Central memory CD4-positive, alpha-beta T cell (primary cell): Measurements from ENCODE around the gene ETFRF1.

Source experiments
- DNase-seq: peaks from one replicate; pipeline ENCODE4 v3.0.0; 2022
- total RNA-seq, 3 experiments: gene quantifications; one replicate each; lab custom pipeline; 2026; lab: John Stamatoyannopoulos, UW

The ETFRF1 gene, protein sequence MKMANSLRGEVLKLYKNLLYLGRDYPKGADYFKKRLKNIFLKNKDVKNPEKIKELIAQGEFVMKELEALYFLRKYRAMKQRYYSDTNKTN
- total RNA-seq: 7.9 to 48.2 (median 16.4) reads per million in 3 experiments

DNA sequence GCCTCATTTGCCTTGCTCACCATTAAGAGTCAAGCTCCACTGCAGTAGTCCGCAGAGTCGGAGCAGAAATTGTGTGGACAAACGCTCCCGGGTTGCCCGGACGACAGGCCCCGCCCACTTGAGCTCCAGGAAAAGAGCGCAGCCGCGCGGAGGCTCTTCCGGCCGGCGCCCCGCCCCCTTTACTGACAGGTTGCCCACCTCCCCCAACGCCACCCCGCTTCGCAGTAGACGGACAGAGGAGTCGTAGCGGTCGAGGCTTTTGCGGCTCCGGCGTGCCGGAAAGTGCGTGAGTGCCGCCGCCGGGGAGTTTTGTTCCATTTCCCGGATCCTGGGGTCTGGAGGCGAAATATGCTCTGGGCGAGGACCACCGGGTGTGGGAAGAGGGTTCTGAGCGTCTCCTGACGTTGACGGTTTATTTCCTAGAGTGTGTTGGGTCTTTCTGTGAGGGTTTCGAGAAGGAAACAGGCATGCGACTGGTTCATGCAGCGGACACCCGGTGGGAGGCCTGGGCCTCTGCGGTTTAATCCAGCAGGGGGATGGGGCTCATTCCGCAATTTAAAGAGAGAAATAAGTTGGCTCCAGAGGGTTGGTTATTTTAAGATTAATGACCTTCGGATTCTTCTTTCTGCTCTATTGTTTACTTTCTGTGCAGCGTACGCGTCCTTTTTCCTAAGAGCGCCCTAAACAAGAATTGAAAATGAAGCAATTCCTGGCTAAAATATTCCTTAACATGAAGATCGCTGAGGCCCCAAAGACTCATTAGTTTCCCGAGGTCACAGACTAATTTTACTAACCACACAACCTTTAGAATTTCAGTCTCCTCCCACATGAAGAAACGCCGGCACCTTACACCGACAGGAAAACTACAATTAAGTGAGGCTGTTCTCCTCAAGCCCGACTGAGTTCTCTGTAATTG is at the start of gene ETFRF1, which contains the start of gene DNAI7:
Gene ETFRF1, plus strand, starts transcription at position 182 of the 916 bp plus-strand sequence. CDS start 8,720 bp downstream, outside the sequence.
Gene DNAI7, minus strand, starts transcription at position 105 of the 916 bp plus-strand sequence. Its CDS starts 82 bp downstream, at position 23.
- DNase-seq: peak; percentile 95

DNA sequence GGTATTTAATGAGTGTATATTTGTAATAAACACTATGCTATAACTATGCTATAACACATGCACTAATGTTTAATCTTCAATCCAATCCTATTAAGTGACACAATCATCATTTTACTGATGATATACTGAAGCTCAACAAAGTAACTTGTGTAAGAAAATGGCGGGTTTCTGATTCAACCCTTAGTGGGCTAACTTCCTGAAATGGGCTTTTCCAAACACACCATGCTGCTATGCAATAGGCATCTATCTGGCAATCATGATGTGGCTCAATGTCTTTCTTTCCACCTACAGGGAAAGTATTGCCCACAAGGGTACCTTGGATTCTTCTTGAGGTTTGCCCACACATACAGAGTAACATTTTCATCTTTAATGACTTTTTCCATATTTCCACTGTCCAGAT is 48.4 kb upstream of the ETFRF1 start:
- DNase-seq: no peak

DNA sequence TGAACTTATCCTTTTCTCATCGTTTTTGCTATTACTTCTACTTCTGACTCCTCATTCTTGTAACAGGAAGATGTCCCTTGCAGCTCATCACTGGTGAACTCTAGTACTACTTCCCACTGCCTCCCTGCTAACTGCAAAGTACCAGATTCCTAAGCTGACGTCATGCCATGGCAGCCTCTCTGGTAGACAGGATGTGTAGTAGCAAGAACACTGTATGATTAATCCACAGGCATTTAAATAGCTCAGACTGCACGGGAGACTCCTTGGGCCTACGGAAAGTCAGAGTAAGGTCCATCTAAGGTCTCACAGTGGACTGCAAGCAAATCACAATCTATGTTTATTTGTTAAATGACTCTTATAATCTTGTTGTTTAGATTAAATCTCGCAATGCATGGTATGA is 43.6 kb upstream of the ETFRF1 start:
- no peak for DNase-seq

DNA sequence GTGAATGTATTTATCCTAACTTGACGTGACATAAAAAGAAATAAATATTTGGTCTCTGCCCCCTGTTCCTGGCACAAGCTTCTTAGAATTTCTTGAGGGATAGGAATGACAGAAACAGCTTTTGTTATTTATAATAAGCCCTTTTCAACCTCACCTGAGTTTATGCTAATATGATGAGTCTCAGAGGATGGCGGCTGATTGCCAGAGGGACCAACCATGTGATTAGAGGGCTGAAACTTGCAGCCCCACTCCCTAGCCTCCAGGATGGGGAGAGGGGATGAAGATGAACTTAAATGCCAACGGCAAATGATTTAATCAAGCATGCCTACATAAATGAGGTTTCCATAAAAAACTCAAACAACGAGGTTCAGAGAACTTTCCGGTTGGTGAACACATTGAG is 43.0 kb upstream of the ETFRF1 start:
- DNase-seq: no peak

DNA sequence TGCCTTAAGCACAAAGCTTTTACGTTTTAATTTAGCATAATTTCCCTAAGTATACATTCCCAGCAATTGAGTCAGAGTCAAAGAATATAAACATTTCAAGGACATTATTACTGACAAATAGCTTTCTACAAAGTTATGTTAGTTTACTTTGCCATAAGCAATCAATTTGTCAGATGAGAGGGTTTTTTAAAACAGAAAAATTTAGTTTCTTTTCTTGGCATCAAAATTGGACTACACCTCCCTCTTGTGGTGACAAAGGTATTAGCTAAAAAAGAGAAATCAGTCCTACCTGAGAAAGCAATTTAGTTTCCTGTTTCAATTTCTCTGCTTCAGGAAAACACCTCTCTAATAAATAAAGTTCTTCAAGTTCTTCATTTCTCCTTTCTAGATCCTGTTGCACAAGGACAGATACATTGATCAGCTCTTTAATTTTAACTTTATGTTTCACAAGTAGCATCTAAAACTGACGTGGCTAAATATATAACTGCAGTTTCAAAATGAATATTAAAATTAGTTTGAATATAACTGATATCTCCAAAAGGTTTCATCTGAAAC is 39.9 kb upstream of the ETFRF1 start:
- peak; percentile 33 for DNase-seq

DNA sequence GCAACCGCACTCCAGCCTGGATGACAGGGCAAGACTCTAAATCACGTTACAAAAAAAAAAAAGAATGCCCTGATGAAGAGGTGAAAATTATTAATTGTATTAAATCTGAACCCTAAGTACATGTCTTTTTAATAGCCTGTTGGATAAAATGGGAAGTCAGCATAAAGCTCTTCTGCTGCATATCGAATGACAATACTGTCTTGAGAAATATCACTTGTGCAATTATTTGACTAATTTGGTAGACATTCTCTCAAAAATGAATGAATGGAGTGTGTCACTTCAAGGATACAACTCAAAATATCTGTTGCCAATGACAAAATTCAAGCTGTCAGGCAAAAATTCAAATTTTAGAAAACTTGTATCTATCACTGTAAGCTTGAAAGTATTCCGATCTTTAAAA is 39.0 kb upstream of the ETFRF1 start:
- DNase-seq: no peak

DNA sequence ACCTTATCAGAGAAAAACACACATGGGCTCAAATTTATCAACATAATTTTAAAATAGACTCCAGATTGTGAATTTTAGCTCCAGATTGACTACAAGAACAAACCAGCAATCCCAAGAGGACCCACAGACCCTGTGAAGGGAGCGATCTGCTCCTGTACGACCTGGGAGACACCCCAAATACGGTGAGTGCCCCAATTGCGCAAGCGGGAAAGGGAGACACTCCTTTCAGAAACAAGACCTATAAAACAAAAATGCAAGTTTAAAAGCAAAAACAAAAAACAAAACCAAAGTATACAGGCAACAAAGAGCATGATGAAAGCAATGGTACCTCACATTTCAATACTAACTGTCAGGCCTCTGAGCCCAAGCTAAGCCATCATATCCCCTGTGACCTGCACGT is 32.2 kb upstream of the ETFRF1 start:
- no peak for DNase-seq

DNA sequence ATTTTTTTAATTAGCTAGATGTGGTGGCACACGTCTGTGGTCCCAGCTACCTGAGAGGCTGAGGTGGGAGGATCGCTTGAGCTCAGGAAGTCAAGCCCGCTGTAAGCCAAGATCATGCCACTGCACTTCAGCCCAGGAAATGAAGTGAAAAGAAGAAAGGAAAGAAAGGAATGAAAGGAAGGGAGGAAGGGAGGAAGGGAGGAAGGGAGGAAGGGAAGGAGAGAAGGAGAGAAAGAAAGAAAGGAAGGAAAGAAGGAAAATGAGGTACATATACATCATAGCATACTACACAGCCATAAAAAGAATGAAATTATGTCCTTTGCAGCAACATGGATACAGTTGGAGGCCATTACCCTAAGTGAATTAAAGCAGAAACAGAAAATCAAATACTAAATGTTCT is 12.3 kb upstream of the ETFRF1 start:
- no peak for DNase-seq

DNA sequence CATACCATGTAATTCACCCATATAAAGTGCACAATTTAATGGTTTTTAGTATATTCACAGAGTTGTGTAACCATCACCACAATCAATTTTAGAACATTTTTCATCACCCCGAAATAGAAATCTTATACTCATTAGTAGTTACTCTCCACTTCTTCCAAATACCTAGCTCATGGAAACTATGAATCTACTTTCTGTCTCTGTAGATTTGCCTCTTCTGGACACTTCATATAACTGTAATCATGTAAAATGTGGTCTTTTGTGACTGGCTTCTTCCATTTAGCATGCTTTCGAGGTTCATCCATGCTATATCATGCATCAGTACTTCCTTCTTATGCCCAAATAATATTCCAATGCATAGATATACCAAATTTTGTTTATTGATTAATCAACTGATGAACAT is 10.9 kb upstream of the ETFRF1 start:
- no peak for DNase-seq

DNA sequence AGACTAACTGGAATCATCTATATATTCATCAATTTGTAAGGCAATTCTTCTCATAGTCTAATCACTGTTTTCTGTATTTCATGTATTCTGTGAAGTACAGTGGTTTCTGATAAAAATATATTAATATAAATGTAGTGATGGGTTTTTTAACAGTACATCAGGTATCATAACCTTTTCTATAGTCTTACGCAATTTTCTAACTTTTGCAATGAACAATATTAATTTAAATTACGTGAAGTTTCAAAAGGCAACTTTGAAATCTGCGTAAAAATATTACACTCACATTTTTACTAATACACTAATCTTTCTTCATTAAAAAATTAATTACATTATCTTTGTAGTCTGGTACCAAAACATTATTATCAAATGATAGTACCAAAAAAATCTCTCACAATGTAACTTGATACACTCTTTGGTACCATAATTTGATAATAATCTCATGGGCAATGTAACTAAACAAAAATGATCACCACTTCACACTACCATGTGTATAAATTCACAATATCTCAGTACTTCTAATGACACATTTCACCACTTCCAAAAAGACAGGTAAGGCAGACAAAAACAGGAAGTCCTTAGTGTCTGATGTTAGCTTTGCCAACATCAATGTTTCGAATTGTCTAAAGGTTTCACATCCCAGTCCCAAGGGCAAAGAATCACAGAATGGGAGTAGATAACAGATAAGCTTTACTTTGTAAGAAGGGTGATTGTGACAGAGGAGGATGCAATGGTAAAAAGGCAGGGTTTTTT is 8.8 kb upstream of the ETFRF1 start:
- no peak for DNase-seq

DNA sequence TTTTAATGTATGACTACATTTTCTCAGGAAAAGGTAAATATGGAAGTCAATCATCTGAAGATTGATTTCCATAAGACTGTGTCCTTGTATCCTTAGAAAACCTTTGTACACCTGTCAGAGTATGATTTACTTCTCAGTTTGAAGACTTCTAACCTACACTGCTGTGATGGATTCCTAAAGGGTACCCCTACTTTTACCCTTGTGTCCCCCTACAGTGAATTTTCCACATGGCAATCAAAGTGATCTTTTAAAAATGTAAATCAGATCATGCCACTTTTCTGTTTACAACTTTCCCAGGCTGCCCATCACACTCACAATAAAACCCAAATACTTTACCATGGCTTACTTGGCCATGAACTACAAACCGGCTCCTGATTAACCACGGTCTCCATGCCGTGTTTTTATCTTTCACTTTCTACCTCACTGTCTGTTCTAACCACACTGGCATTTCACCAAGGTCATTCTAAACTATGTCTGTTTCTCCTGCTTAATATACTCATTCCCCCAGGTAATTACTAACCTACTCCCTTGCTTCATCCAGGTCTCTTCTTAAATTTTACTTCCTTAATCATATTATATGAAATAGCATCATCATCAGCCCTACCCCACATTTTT is 8.1 kb upstream of the ETFRF1 start:
- peak; percentile 23 for DNase-seq

DNA sequence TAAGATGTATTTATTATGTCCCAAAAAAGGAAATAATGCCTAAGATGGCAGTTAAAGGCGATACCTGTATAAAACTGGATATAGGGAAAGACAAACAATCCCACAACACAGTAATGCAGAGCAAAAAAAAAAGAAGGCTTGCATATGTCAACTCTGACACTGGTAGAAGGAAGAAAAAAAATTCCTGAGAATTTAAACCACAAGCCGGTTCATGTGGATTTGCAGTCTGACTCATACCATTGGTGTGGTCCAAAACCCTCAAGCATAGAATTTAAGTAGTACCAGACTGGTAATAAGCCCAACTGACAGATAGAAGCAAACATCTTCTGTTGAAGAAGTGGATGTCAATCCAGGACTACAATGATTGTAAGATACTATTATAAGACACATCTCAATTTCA is 7.3 kb upstream of the ETFRF1 start:
- no peak for DNase-seq

DNA sequence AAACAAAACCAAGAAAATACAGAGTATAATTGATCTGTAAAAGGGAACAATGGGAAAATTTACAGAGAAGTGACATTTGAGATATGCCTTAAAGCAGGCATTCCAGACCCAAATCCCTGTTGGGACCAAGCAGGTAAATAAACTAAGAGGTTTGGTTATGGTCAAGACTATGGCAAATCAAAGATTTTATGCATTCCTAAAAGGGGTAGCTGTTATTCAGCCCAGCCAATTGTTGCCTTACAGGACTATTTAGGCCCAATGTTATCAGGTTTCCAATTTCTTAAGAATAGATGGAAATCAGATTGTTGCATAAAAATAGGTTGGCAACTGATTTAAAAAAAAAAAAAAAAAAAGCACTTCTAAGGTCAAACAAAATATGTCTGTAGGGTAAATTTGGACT is 5.4 kb upstream of the ETFRF1 start:
- no peak for DNase-seq

DNA sequence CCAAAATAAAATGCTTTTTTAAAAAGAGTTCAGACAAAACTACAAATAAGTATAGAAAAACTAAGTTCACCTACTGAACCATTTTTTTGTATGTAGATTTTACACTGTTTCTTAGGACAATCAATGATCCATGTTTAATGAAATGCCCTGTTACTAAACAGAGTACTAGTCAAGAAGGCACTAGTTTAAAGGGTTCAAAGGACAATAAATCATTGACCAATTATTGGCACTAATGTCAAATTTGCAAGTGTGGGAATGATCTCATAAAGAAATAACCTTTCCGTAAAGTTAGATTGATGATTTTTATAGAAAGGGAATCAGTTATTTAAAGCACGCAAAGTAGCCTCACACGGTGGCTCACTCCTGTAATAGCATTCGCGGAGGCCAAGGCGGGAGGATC is 4.2 kb upstream of the ETFRF1 start:
- DNase-seq: no peak

DNA sequence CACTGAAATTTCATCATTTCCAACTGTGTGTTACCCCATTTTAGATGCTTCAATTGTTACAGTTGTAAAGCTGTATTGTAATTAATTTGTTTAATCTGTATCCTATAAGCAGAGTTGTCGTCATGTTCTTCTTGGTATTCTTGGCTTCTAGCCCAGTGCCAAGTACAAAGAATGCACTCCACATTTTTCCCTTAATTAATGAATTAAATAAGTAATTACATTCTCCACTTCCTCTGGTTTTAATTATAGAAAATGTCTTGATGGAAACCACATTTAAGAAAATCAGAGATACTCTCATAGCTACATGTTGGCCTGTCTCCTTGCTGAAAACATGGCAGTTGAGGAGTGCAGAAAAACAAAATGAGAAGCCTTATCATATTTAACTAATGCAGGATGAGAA is 823 bp upstream of the ETFRF1 start:
- DNase-seq: no peak

DNA sequence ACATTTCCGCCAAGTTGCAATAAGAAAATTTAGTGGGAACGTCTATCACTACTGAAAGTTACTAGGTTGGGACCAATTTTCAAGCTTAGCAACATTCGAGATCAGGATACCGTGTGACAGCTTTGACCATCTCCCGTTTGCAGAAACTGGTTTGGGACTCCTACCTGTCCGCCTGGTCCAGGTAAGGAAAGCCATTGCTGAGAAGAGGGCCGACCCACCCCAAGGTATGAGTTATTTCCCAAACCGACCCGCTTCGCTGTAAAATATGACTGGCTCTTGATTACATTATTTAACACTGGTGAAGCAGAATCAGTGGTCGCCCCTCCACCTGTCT is 348 bp upstream of the ETFRF1 start:
- DNase-seq: no peak

DNA sequence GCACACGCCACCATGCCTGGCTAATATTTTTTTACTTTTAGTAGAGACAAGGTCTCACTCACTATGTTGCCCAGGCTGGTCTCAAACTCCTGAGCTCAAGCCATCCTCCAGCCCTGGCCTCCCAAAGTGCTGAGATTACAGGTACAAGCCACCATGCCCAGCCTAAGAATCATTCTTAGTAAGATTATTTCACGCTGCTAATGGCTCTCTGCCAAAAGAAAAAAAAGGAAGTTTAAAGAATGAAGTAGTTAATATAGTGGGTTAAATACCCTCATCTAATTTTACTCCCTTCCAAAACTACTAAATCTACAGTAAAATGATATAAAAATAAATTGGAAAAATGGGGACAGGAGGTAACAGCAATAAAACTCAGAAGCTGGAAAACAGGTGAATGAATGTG is 2.6 kb downstream of the ETFRF1 start:
- no peak for DNase-seq

DNA sequence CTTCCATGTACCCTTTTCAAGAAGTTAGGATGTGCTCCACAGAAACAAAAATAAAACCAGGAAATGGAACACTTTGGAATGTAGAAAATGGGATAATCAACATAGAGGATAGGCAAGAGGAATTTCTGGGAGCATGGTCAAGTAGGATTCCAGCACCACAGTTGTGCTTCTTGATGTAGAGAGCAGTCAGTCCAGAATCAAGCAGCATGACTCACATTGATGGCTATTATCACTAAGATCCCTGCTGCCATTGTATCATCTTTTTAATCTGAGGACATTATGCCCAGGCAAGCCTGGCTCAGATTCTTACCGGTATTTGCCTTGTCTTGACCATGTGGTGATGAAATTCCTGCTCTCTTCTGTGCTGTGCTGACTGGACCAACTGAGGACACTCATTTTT is 5.7 kb downstream of the ETFRF1 start:
- no peak for DNase-seq

DNA sequence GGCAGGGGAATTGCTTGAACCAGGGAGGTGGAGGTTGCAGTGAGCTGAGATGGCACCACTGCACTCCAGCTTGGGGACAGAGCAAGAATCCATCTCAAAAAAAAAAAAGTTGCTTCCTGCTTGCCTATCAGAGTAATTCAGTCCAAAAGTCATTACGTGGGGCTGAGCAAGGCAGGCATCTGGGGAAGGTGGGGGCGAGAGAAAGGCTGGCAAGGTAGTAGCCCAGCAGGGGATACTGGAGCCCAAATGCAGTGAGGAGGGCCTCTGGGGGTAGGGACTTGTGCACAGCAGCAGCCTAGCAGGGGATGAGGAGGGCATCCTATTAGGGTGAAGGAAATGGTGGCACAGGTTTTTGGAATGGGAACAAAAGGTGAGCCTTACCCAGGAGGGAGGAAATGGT is 7.1 kb downstream of the ETFRF1 start:
- DNase-seq: no peak

DNA sequence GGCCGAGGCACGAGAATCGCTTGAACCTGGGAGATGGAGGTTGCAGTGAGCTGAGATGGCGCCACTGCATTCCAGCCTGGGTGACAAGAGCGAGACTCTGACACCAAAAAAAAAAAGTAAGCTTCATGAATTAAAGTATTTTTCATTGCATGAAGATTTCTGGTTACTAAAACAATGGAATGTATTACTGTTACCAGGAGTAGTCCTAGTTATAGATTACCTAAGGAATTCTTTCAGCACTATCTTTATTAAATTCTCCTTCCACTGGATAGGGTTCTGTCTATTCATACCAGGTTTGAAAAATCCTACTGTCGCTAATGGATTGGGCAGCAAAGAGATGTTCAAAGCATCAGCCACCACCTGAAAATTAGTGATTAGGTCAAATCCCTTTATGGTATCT is 12.4 kb downstream of the ETFRF1 start:
- DNase-seq: no peak

DNA sequence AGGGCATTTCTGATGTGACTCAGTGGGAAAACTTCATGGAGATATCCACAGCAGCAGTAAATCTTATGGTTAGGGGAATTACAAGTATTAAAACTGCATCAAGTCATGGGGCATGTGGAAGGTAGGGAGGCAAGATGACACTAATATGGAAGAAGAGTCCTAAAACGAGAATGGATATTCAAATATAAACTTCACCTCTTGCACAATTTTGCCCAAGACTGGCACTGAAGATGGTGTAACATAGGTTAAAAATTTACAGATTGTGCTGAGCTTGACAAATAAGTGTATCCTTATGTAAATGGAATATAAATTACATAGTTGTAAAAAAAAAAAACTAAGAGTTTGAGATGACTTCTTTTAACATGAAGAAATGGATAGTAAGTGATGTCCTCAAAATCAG is 12.8 kb downstream of the ETFRF1 start:
- no peak for DNase-seq

DNA sequence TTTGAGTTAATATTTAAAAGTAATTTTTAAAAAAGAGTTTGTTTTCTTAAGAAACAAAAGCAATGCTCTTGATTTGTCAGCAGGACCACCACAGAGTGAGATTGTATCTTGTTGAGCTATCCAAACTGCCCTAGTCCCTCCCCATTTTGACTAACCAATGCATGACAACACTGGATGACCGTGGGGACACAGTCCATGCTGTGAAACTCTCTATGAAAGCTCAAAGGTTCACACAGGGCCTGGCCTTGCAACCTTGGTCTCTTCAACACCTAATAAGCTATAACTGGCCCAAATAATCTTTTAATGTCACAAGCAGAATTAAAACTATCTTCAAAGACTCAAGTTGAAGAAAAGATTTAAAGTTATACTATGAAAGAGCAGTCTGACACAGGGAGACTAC is 13.5 kb downstream of the ETFRF1 start:
- DNase-seq: no peak

DNA sequence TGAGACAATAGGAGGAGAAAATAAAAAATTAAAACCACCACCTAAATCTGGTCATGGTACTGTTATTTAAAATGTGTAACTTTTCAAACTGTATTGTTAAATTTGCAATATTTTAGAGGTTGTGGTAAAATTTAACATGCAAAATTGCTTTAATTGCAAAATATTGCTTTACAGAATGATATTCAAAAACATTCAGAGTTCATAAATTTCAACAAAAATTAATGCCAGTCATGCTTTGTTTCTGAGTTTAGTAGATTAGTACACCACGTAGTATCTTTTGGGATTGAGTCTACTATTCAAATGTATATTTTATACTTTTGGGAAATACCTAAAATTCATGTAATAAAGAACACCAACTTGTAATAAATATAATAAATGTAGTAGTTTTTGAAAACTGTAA is 18.3 kb downstream of the ETFRF1 start:
- DNase-seq: no peak
